Activated T-helper 1 cell treated with Interleukin-2 at 50 U/mL for 16 hours (primary cell): Measurements from ENCODE around the gene TOMM7.
"Not testable (repeated sequence)": the region's sequence is repeated elsewhere in the genome, so short reads cannot be mapped to it uniquely, and the experiment has no call there.

Source experiments
- DNase-seq: peaks from one replicate; pipeline ENCODE4 v3.0.0-alpha.2; 2020; ENCODE audit warnings: low read depth

Gene TOMM7

GRCh38 chr7:22783421-22783820 is 39.2 kb downstream of the TOMM7 start:
- DNase-seq, result no peak

- DNase-seq, result peak; percentile 35
Observed at GRCh38 chr7:22782616-22783232, 39.9 kb downstream of the TOMM7 start.

DNA sequence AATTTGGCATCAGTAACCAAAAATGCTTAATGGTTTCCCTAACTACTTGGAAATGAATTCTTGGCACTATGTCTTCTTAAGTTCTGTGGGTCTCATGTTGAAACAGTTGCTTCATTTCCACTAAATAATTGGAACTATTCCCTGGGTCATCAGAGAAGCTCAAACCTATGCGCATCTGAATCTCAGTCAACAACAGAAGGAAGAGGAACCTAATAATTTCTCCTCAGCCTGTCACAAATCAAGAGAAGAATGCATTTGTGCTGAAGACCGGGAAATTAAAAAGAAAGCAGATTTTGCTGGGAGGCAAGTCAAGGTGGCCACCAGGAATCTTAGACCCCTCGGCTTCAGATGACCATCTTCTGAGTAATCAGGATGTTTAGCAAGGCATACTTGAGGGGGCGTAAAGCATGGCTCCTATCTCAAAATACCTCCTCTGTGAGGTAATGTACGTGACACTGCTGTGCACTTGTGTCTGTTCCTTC is 41.4 kb downstream of the TOMM7 start:
- DNase-seq, result no peak

DNA sequence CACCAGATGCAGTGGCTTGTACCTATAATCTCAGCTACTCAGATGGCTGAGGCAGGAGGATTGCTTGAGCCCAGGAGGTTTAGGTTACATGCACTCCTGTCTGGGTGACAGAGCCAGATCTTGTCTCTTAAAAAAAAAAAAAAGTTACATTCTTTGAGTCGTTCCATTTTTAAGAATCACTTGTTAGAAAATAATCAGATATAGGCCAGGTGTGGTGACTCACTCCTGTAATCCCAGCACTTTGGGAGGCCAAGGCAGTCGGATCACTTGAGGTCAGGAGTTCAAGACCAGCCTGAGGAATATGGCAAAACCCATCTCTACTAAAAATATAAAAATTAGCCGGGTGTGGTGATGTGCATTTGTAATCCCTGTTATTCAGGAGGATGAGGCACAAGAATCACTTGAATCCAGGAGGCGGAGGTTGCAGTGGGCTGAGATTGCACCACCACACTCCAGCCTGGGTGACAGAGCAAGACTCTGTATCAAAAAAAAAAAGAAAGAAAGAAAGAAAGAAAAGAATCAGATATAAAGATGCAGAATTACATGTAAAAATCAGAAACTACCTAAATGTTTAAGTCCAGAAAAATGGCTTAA is 42.8 kb downstream of the TOMM7 start:
- not testable (repeated sequence) for DNase-seq

GRCh38 chr7:22776964-22777363 is 45.7 kb downstream of the TOMM7 start:
- DNase-seq, result no peak

DNA sequence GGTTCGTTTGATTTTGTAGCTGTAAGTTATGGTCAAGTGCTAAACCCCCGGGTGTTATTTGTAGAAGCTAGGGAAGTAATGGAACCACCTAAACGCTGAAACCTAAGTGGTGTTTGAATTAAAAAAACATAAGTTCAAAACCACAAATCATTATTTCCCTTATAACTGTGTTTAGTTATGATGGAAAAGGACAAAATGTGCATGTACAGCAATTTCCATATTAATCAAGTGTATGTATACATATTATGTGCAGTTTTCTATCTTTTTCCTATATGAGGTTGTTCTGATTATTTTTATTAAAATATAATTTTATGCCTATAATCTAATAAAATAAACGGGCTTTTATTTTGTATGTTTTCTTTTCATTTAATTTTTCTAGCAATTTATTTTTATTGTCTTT is 49.8 kb downstream of the TOMM7 start:
- DNase-seq, result no peak

DNA sequence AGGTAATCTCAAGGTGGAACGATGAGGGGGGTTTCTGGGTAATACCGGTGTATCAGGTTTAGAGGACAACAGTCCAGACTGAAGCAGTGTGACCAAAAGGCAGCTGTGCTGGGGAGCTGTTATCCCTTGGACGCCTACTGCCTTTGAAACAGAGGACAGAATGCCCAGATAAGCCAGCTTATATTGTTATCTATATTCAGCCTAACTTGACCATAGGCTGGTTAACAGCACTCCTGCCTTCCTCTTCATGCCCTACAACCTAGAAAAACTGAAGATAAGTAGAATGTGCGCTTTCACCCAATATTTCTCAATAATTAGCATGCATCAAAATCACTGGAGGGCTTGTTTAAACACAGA is 50.8 kb downstream of the TOMM7 start:
- no peak for DNase-seq

- no peak for DNase-seq
Observed at GRCh38 chr7:22771194-22771871, 51.3 kb downstream of the TOMM7 start.

DNA sequence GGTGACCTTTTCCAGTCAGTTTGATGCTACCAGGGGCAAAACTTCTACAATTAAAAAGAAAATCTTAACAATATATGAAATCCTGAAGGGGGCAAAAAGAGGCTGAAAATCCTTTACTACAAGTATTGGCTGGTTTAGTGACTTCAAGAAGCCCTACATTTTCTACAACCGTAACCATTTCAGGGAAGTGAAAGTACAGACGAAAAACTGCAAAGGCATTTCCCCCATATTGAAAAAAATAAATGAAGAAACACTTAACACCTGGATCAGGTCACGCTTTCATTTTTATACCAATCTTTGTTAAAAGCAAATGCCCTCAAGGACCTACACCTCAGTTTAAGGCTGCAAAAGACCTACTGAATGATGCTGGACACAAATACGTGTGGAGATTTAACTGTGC is 57.0 kb downstream of the TOMM7 start:
- DNase-seq, result no peak
